Liver (tissue), 9 donors: ENCODE measurements around the gene ACTC1. TPM values are rescaled to one million over a fixed set of nuclear protein-coding genes. Genes with fewer than 3 reads are reported as not detected.

ENCODE experiments used
- DNase-seq: peaks from one replicate; pipeline ENCODE4 v3.0.0-alpha.2; 2017; ENCODE audit warnings: low spot score
- H3K27ac ChIP-seq, 2 donors: one replicate each; pipeline ENCODE4 v1.7.0; 2013; ENCODE audit warnings: inconsistent platforms in 2 of 2, low read length in 2 of 2, control low read depth in 1 of 2, low read depth in 1 of 2, mild to moderate bottlenecking in 1 of 2
- H3K27me3 ChIP-seq, 4 donors: one replicate each; pipeline versions ENCODE4 v1.6.1 to v1.7.0; 2013; ENCODE audit warnings: low read length in 3 of 4, inconsistent platforms in 1 of 4, mild to moderate bottlenecking in 1 of 4, moderate library complexity in 1 of 4; ENCODE audit not compliant: control insufficient read depth in 4 of 4, insufficient read depth in 4 of 4
- H3K36me3 ChIP-seq, 4 donors: one replicate each; pipeline versions ENCODE4 v1.6.1 to v1.7.0; 2013; ENCODE audit warnings: low read length in 3 of 4, mild to moderate bottlenecking in 3 of 4, low read depth in 1 of 4, moderate library complexity in 1 of 4; ENCODE audit not compliant: control insufficient read depth in 4 of 4, insufficient read depth in 3 of 4
- H3K4me1 ChIP-seq, 4 donors: one replicate each; pipeline versions ENCODE4 v1.6.1 to v1.7.0; 2013; ENCODE audit warnings: low read length in 3 of 4, mild to moderate bottlenecking in 3 of 4, moderate library complexity in 1 of 4; ENCODE audit not compliant: control insufficient read depth in 4 of 4, insufficient read depth in 4 of 4
- H3K4me3 ChIP-seq, 3 donors: one replicate each; pipeline versions ENCODE4 v1.6.1 to v1.7.0; 2013; ENCODE audit warnings: low read length in 3 of 3, control low read depth in 1 of 3, low read depth in 1 of 3, mild to moderate bottlenecking in 1 of 3
- H3K9ac ChIP-seq, 2 donors: one replicate each; pipeline ENCODE4 v1.7.0; 2013; ENCODE audit warnings: low read length in 2 of 2, mild to moderate bottlenecking in 2 of 2, moderate library complexity in 2 of 2, control low read depth in 1 of 2, low read depth in 1 of 2
- H3K9me3 ChIP-seq, 4 donors: one replicate each; pipeline versions ENCODE4 v1.6.1 to v1.7.0; 2013; ENCODE audit warnings: low read length in 3 of 4; ENCODE audit not compliant: control insufficient read depth in 4 of 4
- CTCF ChIP-seq: fragments of 150-350 bp; IDR thresholded peaks from 2 replicates; pipeline ENCODE4 v1.5.1; 2017; ENCODE audit warnings: improper control_type of control experiment, low read depth, low read length; ENCODE audit not compliant: missing input control
- EGR1 ChIP-seq, 2 donors: IDR thresholded peaks; 2 replicates each; pipeline ENCODE4 v1.6.1; 2016 to 2018; ENCODE audit warnings: antibody characterized with exemption in 2 of 2, low read depth in 2 of 2
- FOXA1 ChIP-seq: IDR thresholded peaks from 2 replicates; pipeline ENCODE4 v1.6.1; 2016; ENCODE audit warnings: antibody characterized with exemption
- FOXA2 ChIP-seq: IDR thresholded peaks from 2 replicates; pipeline ENCODE4 v1.6.1; 2016; ENCODE audit warnings: antibody characterized with exemption
- GABPA ChIP-seq, 2 donors: IDR thresholded peaks in 1 of 2; conservative IDR thresholded peaks in 1 of 2; 2 replicates each; pipeline ENCODE4 v1.6.1; 2016; ENCODE audit warnings: antibody characterized with exemption in 2 of 2, mild to moderate bottlenecking in 1 of 2, moderate library complexity in 1 of 2
- HNF4A ChIP-seq, 2 donors: conservative IDR thresholded peaks; 2 replicates each; pipeline ENCODE4 v1.6.1; 2016; ENCODE audit warnings: antibody characterized with exemption in 2 of 2, mild to moderate bottlenecking in 2 of 2
- HNF4G ChIP-seq: IDR thresholded peaks from 2 replicates; pipeline ENCODE4 v1.6.1; 2016; ENCODE audit warnings: antibody characterized with exemption
- JUND ChIP-seq, 2 donors: IDR thresholded peaks; 2 replicates each; pipeline ENCODE4 v1.6.1; 2016; ENCODE audit warnings: antibody characterized with exemption in 2 of 2
- MAX ChIP-seq: IDR thresholded peaks from 2 replicates; pipeline ENCODE4 v1.6.1; 2016; ENCODE audit warnings: antibody characterized with exemption
- NR2F2 ChIP-seq: IDR thresholded peaks from 2 replicates; pipeline ENCODE4 v1.6.1; 2016; ENCODE audit warnings: antibody characterized with exemption
- RAD21 ChIP-seq, 2 donors: IDR thresholded peaks; 2 replicates each; pipeline ENCODE4 v1.6.1; 2016; ENCODE audit warnings: antibody characterized with exemption in 2 of 2, mild to moderate bottlenecking in 2 of 2
- REST ChIP-seq: IDR thresholded peaks from 2 replicates; pipeline ENCODE4 v1.6.1; 2016; ENCODE audit warnings: antibody characterized with exemption, mild to moderate bottlenecking
- RXRA ChIP-seq, 2 donors: IDR thresholded peaks; 2 replicates each; pipeline ENCODE4 v1.6.1; 2017 to 2018; ENCODE audit warnings: antibody characterized with exemption in 2 of 2, mild to moderate bottlenecking in 1 of 2
- SP1 ChIP-seq: IDR thresholded peaks from 2 replicates; pipeline ENCODE4 v1.6.1; 2018; ENCODE audit warnings: antibody characterized with exemption, mild to moderate bottlenecking
- TAF1 ChIP-seq: conservative IDR thresholded peaks from 2 replicates; pipeline ENCODE4 v1.6.1; 2016; ENCODE audit warnings: antibody characterized with exemption, mild to moderate bottlenecking
- YY1 ChIP-seq: IDR thresholded peaks from 2 replicates; pipeline ENCODE4 v1.6.1; 2016; ENCODE audit warnings: antibody characterized with exemption, mild to moderate bottlenecking
- WGBS: extraction: QIAGEN DNeasy Blood & Tissue Kit; methylation state at CpG from one replicate; pipeline ENCODE4 v1.1.7; 2013; 5-methylcytosine and 5-hydroxymethylcytosine counted together
- polyA plus RNA-seq, 2 donors: library from polyadenylated mRNA; stranded (reverse) in 1 of 2; unstranded in 1 of 2; fragments of 200-250 nt in 1 of 2; fragments of >200 nt in 1 of 2; fragmentation: Nextera tagmentation in 1 of 2; extraction: Ambion mirVana in 1 of 2; gene quantifications; one replicate each; pipeline versions ENCODE4 v1.2.1 to v1.2.3, GENCODE V29; 2013 to 2015
- total RNA-seq, 2 donors: library from RNA; depleted of rRNA; stranded (reverse); fragments of >200 nt; gene quantifications; one replicate each; pipeline ENCODE4 v1.2.3, GENCODE V29; 2014
- TF ChIP-seq, protein P1 (sequence below): IDR thresholded peaks from 2 replicates; pipeline ENCODE4 v1.6.1; 2016; ENCODE audit warnings: antibody characterized with exemption
- TF ChIP-seq, protein P2 (sequence below): IDR thresholded peaks from 2 replicates; pipeline ENCODE4 v1.6.1; 2016; ENCODE audit warnings: antibody characterized with exemption
- donor health status: healthy.
- donor health status: healthy.
- donor health status: healthy.
- donor health status: healthy.
- donor health status: healthy.

Gene ACTC1
- total and polyA plus RNA-seq, 4 donors, result 0.08 to 0.89 TPM; not detected in 2

GRCh38 chr15:34783431-34783830 lies 11.9 kb downstream of the ACTC1 start:
- 77% methylated on average over 2 of the region's 2 CpGs for WGBS
- peaks cover 0 to 5% (median 0%) of the 10 kb centered on the region in 4 donors for H3K27me3 ChIP-seq
- H3K9ac ChIP-seq, result no peak overlapping the region
- H3K4me1 ChIP-seq, result no peaks in the 10 kb centered on the region
- H3K27ac ChIP-seq, result no peak overlapping the region
- no peaks in the 10 kb centered on the region for H3K36me3 ChIP-seq
- no peak overlapping the region for H3K4me3 ChIP-seq
- TF ChIP-seq FOXA1, result no peak
- no peak for TF ChIP-seq CTCF
- TF ChIP-seq HNF4A (conservative IDR thresholded peaks at IDR 0.05), result no peak
- TF ChIP-seq NR2F2, result no peak
- TF ChIP-seq RXRA (IDR thresholded peaks at IDR 0.05), result no peak
- TF ChIP-seq JUND (IDR thresholded peaks at IDR 0.05), result no peak
- no peak for TF ChIP-seq EGR1 (IDR thresholded peaks at IDR 0.05; ENCODE audit: low read depth in 2 of 2)
- no peak for TF ChIP-seq YY1
- no peak for TF ChIP-seq TAF1
- TF ChIP-seq GABPA (IDR thresholded peaks at IDR 0.05 in 1 of 2, conservative IDR thresholded peaks at IDR 0.05 in 1 of 2), result no peak
- TF ChIP-seq, protein P1, sequence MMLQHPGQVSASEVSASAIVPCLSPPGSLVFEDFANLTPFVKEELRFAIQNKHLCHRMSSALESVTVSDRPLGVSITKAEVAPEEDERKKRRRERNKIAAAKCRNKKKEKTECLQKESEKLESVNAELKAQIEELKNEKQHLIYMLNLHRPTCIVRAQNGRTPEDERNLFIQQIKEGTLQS, result no peak
- no peak for TF ChIP-seq RAD21 (IDR thresholded peaks at IDR 0.05)
- no peak for TF ChIP-seq HNF4G
- no peak for TF ChIP-seq REST
- TF ChIP-seq FOXA2, result no peak
- no peak for TF ChIP-seq MAX
- TF ChIP-seq, protein P2, sequence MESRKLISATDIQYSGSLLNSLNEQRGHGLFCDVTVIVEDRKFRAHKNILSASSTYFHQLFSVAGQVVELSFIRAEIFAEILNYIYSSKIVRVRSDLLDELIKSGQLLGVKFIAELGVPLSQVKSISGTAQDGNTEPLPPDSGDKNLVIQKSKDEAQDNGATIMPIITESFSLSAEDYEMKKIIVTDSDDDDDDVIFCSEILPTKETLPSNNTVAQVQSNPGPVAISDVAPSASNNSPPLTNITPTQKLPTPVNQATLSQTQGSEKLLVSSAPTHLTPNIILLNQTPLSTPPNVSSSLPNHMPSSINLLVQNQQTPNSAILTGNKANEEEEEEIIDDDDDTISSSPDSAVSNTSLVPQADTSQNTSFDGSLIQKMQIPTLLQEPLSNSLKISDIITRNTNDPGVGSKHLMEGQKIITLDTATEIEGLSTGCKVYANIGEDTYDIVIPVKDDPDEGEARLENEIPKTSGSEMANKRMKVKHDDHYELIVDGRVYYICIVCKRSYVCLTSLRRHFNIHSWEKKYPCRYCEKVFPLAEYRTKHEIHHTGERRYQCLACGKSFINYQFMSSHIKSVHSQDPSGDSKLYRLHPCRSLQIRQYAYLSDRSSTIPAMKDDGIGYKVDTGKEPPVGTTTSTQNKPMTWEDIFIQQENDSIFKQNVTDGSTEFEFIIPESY, result no peak
- no peak for TF ChIP-seq SP1
- no peak for DNase-seq
- no peaks in the 10 kb centered on the region for H3K9me3 ChIP-seq
